ENCODE data around the gene CR1L. TPM values are rescaled to one million over a fixed set of nuclear protein-coding genes. Genes with fewer than 3 reads are reported as not detected.

The CR1L gene
- polyA plus RNA-seq, 1 donor from 2014 or later = not detected

GRCh38 chr1:207648334-207649209, 3.6 kb downstream of the CR1L start:
- no peak for TF ChIP-seq MXI1 (conservative IDR thresholded peaks at IDR 0.05; ENCODE audit: poor library complexity, severe bottlenecking)
- no peak for TF ChIP-seq TAF1 (IDR thresholded peaks at IDR 0.05; ENCODE audit: low read depth)
- TF ChIP-seq EZH2 (IDR thresholded peaks at IDR 0.05; ENCODE audit: borderline replicate concordance, insufficient read depth, low read length, poor library complexity, severe bottlenecking) = no peak
- TF ChIP-seq RAD21 (conservative IDR thresholded peaks at IDR 0.05) = no peak
- TF ChIP-seq, protein P1, sequence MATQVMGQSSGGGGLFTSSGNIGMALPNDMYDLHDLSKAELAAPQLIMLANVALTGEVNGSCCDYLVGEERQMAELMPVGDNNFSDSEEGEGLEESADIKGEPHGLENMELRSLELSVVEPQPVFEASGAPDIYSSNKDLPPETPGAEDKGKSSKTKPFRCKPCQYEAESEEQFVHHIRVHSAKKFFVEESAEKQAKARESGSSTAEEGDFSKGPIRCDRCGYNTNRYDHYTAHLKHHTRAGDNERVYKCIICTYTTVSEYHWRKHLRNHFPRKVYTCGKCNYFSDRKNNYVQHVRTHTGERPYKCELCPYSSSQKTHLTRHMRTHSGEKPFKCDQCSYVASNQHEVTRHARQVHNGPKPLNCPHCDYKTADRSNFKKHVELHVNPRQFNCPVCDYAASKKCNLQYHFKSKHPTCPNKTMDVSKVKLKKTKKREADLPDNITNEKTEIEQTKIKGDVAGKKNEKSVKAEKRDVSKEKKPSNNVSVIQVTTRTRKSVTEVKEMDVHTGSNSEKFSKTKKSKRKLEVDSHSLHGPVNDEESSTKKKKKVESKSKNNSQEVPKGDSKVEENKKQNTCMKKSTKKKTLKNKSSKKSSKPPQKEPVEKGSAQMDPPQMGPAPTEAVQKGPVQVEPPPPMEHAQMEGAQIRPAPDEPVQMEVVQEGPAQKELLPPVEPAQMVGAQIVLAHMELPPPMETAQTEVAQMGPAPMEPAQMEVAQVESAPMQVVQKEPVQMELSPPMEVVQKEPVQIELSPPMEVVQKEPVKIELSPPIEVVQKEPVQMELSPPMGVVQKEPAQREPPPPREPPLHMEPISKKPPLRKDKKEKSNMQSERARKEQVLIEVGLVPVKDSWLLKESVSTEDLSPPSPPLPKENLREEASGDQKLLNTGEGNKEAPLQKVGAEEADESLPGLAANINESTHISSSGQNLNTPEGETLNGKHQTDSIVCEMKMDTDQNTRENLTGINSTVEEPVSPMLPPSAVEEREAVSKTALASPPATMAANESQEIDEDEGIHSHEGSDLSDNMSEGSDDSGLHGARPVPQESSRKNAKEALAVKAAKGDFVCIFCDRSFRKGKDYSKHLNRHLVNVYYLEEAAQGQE (IDR thresholded peaks at IDR 0.05; ENCODE audit: borderline replicate concordance) = no peak
- no peak for TF ChIP-seq SMC3 (conservative IDR thresholded peaks at IDR 0.05; ENCODE audit: poor library complexity)
- no peak for TF ChIP-seq CTCF (IDR thresholded peaks at IDR 0.05; ENCODE audit: poor library complexity, severe bottlenecking)
- TF ChIP-seq POLR2AphosphoS5 (IDR thresholded peaks at IDR 0.05) = no peak

GRCh38 chr1:207649210-207649753, 4.3 kb downstream of the CR1L start:
- H2AFZ ChIP-seq (ENCODE audit: low read depth, low read length) = no peak overlapping the region
- no peak overlapping the region for H3K4me2 ChIP-seq (ENCODE audit: low read length)
- no peaks in the 10 kb centered on the region for H3K36me3 ChIP-seq (ENCODE audit: insufficient read depth, low read length)
- H3K79me2 ChIP-seq (replicated peaks; ENCODE audit: insufficient read depth, low read length) = no peaks in the 10 kb centered on the region
- H4K20me1 ChIP-seq (ENCODE audit: insufficient read depth) = no peaks in the 10 kb centered on the region
- no peaks in the 10 kb centered on the region for H3K9me3 ChIP-seq (ENCODE audit: low read length)
- no peak for TF ChIP-seq RAD21 (conservative IDR thresholded peaks at IDR 0.05)
- TF ChIP-seq, protein P1 (IDR thresholded peaks at IDR 0.05; ENCODE audit: borderline replicate concordance) = no peak
- TF ChIP-seq EP300 (conservative IDR thresholded peaks at IDR 0.05; ENCODE audit: poor library complexity, severe bottlenecking) = no peak
- no peak for TF ChIP-seq SMC3 (conservative IDR thresholded peaks at IDR 0.05; ENCODE audit: poor library complexity)
- TF ChIP-seq TAF1 (IDR thresholded peaks at IDR 0.05; ENCODE audit: low read depth) = no peak
- no peak for TF ChIP-seq POLR2AphosphoS5 (IDR thresholded peaks at IDR 0.05)
- no peak for TF ChIP-seq CTCF (IDR thresholded peaks at IDR 0.05; ENCODE audit: poor library complexity, severe bottlenecking)
- no peak for TF ChIP-seq EZH2 (IDR thresholded peaks at IDR 0.05; ENCODE audit: borderline replicate concordance, insufficient read depth, low read length, poor library complexity, severe bottlenecking)
- no peak for TF ChIP-seq MXI1 (conservative IDR thresholded peaks at IDR 0.05; ENCODE audit: poor library complexity, severe bottlenecking)
- H3K27me3 ChIP-seq (ENCODE audit: insufficient read depth, low read depth, low read length) = no peaks in the 10 kb centered on the region
- H3K9me2 ChIP-seq (ENCODE audit: insufficient read depth, low read length) = no peaks in the 10 kb centered on the region
- H3K4me3 ChIP-seq (ENCODE audit: low read length) = no peak overlapping the region
- H3F3A ChIP-seq (ENCODE audit: insufficient read depth, low read length, poor library complexity, severe bottlenecking) = no peaks in the 10 kb centered on the region
- no peak overlapping the region for H3K9ac ChIP-seq (ENCODE audit: low read length)
- no peak overlapping the region for H3K27ac ChIP-seq (ENCODE audit: low read length)

More at GRCh38 chr1:207648334-207649209, 3.6 kb downstream of the CR1L start:
- Histone ChIP-seq H3K36me3 (ENCODE audit: insufficient read depth, low read length) (no peaks in the 10 kb centered on the region), H3K9ac (ENCODE audit: low read length) (no peak overlapping the region), H3K4me3 (ENCODE audit: low read length) (no peak overlapping the region), H3K9me3 (ENCODE audit: low read length) (no peaks in the 10 kb centered on the region), H3K27ac (ENCODE audit: low read length) (no peak overlapping the region), H2AFZ (ENCODE audit: low read depth, low read length) (no peak overlapping the region), H3K4me2 (ENCODE audit: low read length) (no peak overlapping the region), H3K27me3 (ENCODE audit: insufficient read depth, low read depth, low read length) (no peaks in the 10 kb centered on the region), H3K79me2 (replicated peaks; ENCODE audit: insufficient read depth, low read length) (no peaks in the 10 kb centered on the region), H3F3A (ENCODE audit: insufficient read depth, low read length, poor library complexity, severe bottlenecking) (no peaks in the 10 kb centered on the region), H3K9me2 (ENCODE audit: insufficient read depth, low read length) (no peaks in the 10 kb centered on the region), H4K20me1 (ENCODE audit: insufficient read depth) (no peaks in the 10 kb centered on the region)
